C4-2B (cell line): ENCODE measurements around the gene TRIM43.
"Not testable (repeated sequence)": the region's sequence is repeated elsewhere in the genome, so short reads cannot be mapped to it uniquely, and the experiment has no call there.

Experiments
- ZFX ChIP-seq: fragments of 450-650 bp; IDR thresholded peaks from 2 replicates; pipeline ENCODE4 v1.6.1; 2017
- TF ChIP-seq, protein P1 (sequence below): fragments of 450-650 bp; conservative IDR thresholded peaks from 2 replicates; pipeline ENCODE4 v1.5.1; 2017; ENCODE audit warnings: mild to moderate bottlenecking

DNA sequence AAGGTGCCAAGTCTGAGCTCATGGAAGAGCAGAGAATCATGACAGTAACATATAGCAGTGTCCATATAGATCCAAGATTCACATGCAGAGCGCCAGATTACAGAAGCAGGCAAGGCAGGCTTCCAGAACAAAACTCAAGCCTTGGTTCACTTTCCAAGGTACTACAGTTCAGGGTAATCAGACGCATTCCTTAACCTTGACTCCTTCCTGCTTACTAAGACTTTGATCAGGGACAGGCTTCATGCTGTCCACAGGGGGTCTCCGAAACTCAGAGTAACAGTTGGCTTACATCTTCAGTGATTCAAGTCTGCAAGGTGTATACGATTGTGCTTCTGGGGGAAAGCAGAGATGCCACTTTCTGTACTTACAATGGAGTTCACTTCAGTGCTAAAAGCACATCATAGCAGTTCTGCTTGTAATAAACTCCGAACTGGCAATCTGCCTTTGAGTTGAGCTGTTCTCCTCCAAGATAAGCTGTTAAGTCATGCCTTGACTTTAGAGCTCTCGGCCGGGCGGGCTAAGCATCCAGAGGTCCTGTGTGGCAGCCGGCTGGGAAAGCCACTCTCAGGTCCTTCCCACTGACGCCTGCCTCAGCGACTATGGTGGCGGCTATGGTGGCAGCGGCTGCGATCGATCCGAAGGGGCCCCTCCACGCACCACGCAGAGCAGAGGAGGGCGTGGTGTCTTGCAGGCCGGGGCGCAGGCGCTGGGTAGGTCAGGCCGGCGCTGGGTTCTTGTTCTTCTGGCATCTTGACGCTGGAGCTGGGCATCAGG is 48.9 kb downstream of the TRIM43 start:
- TF ChIP-seq, protein P1, sequence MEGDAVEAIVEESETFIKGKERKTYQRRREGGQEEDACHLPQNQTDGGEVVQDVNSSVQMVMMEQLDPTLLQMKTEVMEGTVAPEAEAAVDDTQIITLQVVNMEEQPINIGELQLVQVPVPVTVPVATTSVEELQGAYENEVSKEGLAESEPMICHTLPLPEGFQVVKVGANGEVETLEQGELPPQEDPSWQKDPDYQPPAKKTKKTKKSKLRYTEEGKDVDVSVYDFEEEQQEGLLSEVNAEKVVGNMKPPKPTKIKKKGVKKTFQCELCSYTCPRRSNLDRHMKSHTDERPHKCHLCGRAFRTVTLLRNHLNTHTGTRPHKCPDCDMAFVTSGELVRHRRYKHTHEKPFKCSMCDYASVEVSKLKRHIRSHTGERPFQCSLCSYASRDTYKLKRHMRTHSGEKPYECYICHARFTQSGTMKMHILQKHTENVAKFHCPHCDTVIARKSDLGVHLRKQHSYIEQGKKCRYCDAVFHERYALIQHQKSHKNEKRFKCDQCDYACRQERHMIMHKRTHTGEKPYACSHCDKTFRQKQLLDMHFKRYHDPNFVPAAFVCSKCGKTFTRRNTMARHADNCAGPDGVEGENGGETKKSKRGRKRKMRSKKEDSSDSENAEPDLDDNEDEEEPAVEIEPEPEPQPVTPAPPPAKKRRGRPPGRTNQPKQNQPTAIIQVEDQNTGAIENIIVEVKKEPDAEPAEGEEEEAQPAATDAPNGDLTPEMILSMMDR: not testable (repeated sequence)
- TF ChIP-seq ZFX: not testable (repeated sequence)
